ENCODE data around the gene PIGR.

PIGR gene

GRCh38 chr1:206907304-206907991 is 38.8 kb downstream of the PIGR start:
- H3K27me3 ChIP-seq (ENCODE audit: low read depth, low read length) = peaks cover 22% of the 10 kb centered on the region
- no peak for TF ChIP-seq EZH2phosphoT487 (IDR thresholded peaks at IDR 0.05; ENCODE audit: low read depth)
- TF ChIP-seq, protein P1, sequence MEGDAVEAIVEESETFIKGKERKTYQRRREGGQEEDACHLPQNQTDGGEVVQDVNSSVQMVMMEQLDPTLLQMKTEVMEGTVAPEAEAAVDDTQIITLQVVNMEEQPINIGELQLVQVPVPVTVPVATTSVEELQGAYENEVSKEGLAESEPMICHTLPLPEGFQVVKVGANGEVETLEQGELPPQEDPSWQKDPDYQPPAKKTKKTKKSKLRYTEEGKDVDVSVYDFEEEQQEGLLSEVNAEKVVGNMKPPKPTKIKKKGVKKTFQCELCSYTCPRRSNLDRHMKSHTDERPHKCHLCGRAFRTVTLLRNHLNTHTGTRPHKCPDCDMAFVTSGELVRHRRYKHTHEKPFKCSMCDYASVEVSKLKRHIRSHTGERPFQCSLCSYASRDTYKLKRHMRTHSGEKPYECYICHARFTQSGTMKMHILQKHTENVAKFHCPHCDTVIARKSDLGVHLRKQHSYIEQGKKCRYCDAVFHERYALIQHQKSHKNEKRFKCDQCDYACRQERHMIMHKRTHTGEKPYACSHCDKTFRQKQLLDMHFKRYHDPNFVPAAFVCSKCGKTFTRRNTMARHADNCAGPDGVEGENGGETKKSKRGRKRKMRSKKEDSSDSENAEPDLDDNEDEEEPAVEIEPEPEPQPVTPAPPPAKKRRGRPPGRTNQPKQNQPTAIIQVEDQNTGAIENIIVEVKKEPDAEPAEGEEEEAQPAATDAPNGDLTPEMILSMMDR (IDR thresholded peaks at IDR 0.05; ENCODE audit: low read depth, low read length) = peak; percentile 38
- H3K9ac ChIP-seq (ENCODE audit: low read length) = no peak overlapping the region
- H3K4me3 ChIP-seq (ENCODE audit: low read length) = no peak overlapping the region
- no peak overlapping the region for H3K4me2 ChIP-seq (ENCODE audit: low read length)
- no peaks in the 10 kb centered on the region for H3K9me3 ChIP-seq (ENCODE audit: insufficient read depth, low read length)
- H3K79me2 ChIP-seq (ENCODE audit: low read length) = no peaks in the 10 kb centered on the region
- no peaks in the 10 kb centered on the region for H4K20me1 ChIP-seq (ENCODE audit: insufficient read depth, low read length)
- H3K36me3 ChIP-seq (replicated peaks; ENCODE audit: low read depth, low read length) = no peaks in the 10 kb centered on the region
- H3K27ac ChIP-seq (ENCODE audit: low read length) = no peak overlapping the region
- peaks cover 37% of the 10 kb centered on the region for H3K4me1 ChIP-seq (ENCODE audit: low read length)
- H2AFZ ChIP-seq (ENCODE audit: low read depth, low read length) = no peak overlapping the region

DNA sequence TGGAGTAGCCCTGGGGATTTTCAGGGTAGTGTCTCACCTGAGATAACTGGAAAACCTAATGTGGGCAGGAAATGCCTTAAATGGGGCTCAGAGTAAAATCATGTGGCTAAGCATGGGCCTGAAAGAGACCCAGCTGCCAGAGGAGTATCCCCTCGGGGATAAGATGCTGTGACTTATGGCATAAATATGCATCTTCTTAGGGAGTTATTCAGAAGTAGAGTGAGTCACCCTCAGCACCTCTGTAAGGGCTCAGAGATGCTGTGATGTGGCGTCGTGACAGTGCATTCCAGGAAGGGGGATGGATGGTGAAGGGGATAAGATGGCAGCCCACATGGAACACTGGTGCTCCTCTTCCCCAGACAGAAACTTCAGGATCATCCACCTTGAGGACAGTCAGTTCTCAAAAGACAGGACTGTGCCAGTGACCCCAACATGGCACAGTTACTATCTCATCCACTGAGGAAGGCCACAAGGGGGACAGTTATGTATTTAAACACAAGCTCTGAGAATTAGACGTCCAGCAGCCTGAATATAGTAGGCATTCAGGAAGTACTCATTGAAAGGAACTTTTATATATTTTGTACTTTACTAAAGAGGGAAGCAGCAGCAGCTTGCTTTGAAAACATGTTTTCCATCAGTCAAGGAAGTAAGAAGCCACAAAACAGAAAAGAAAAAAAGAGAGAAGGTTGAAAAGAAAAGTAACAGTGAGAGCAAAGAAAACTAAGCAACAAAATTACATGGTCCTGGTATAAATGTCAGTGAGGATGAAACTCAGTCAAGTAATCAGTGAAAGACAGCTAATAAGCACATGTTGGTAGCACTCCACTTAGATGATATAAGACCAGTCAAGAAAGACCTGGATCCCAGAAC is 40.7 kb downstream of the PIGR start:
- H3K4me2 ChIP-seq (ENCODE audit: low read length) = peak overlapping the region; percentile 38
- H4K20me1 ChIP-seq (ENCODE audit: insufficient read depth, low read length) = no peaks in the 10 kb centered on the region
- no peaks in the 10 kb centered on the region for H3K79me2 ChIP-seq (ENCODE audit: low read length)
- no peak overlapping the region for H3K4me3 ChIP-seq (ENCODE audit: low read length)
- H3K9ac ChIP-seq (ENCODE audit: low read length) = no peak overlapping the region
- H3K4me1 ChIP-seq (ENCODE audit: low read length) = peaks cover 26% of the 10 kb centered on the region
- H3K9me3 ChIP-seq (ENCODE audit: insufficient read depth, low read length) = no peaks in the 10 kb centered on the region
- TF ChIP-seq, protein P1 (IDR thresholded peaks at IDR 0.05; ENCODE audit: low read depth, low read length) = no peak
- TF ChIP-seq EZH2phosphoT487 (IDR thresholded peaks at IDR 0.05; ENCODE audit: low read depth) = no peak
- H3K27me3 ChIP-seq (ENCODE audit: low read depth, low read length) = peaks cover 22% of the 10 kb centered on the region
- no peak overlapping the region for H3K27ac ChIP-seq (ENCODE audit: low read length)
- peak overlapping the region; percentile 6; the same call in 1 of the 2 replicates for H2AFZ ChIP-seq (ENCODE audit: low read depth, low read length)
- no peaks in the 10 kb centered on the region for H3K36me3 ChIP-seq (replicated peaks; ENCODE audit: low read depth, low read length)

DNA sequence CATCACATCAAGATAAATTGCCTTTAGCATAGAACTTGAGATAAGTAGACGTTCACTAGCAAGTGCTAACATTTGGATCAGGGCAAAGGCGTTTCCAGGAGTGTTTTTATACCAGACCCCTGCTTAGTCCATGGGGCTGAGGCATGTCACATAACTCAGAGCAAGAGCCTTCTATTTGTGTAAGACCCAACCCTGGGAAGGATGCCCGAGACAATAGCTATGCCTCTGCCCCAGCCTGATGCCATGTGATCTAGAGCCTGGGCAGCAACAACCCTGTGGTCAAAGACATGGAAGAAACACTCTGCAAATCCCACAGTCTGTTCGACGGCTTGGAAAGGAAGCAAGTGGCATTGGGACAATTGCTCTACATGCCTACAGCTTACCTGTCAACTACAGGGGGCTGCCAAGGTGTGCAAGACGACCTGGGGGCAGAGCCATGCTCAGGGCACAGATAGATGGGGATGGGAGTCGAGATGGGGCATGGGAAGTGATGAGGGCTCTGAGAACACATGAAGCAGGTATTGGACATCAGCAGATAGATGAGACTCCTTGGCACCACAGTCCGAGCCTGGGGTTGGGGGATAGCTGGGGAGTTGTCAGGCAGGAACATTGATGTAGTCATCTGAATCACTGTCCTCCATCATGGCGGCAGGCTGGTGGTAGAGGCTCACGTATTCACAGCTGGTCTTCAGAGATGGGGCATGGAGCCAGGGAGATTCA is 41.7 kb downstream of the PIGR start:
- Histone ChIP-seq H4K20me1 (ENCODE audit: insufficient read depth, low read length) (no peaks in the 10 kb centered on the region), H3K4me3 (ENCODE audit: low read length) (no peak overlapping the region), H3K4me1 (ENCODE audit: low read length) (peaks cover 22% of the 10 kb centered on the region), H3K27me3 (ENCODE audit: low read depth, low read length) (peaks cover 14% of the 10 kb centered on the region), H3K4me2 (ENCODE audit: low read length) (peak overlapping the region; percentile 38; the same call in 1 of the 2 replicates), H3K9ac (ENCODE audit: low read length) (no peak overlapping the region), H3K79me2 (ENCODE audit: low read length) (no peaks in the 10 kb centered on the region), H3K36me3 (replicated peaks; ENCODE audit: low read depth, low read length) (no peaks in the 10 kb centered on the region), H3K9me3 (ENCODE audit: insufficient read depth, low read length) (no peaks in the 10 kb centered on the region), H2AFZ (ENCODE audit: low read depth, low read length) (no peak overlapping the region), H3K27ac (ENCODE audit: low read length) (no peak overlapping the region)
- no peak for TF ChIP-seq EZH2phosphoT487 (IDR thresholded peaks at IDR 0.05; ENCODE audit: low read depth)
- TF ChIP-seq, protein P1 (IDR thresholded peaks at IDR 0.05; ENCODE audit: low read depth, low read length) = no peak

- Histone ChIP-seq H2AFZ (ENCODE audit: low read depth, low read length) (no peak overlapping the region), H3K4me3 (ENCODE audit: low read length) (no peak overlapping the region), H3K79me2 (ENCODE audit: low read length) (no peaks in the 10 kb centered on the region), H3K9ac (ENCODE audit: low read length) (no peak overlapping the region), H3K9me3 (ENCODE audit: insufficient read depth, low read length) (no peaks in the 10 kb centered on the region), H3K36me3 (replicated peaks; ENCODE audit: low read depth, low read length) (no peaks in the 10 kb centered on the region), H4K20me1 (ENCODE audit: insufficient read depth, low read length) (no peaks in the 10 kb centered on the region), H3K27me3 (ENCODE audit: low read depth, low read length) (peaks cover 8% of the 10 kb centered on the region), H3K4me1 (ENCODE audit: low read length) (peaks cover 22% of the 10 kb centered on the region), H3K4me2 (ENCODE audit: low read length) (no peak overlapping the region), H3K27ac (ENCODE audit: low read length) (no peak overlapping the region)
- no peak for TF ChIP-seq EZH2phosphoT487 (IDR thresholded peaks at IDR 0.05; ENCODE audit: low read depth)
- TF ChIP-seq, protein P1 (IDR thresholded peaks at IDR 0.05; ENCODE audit: low read depth, low read length) = no peak
Observed at GRCh38 chr1:206903687-206904086, 42.6 kb downstream of the PIGR start.
